Activated CD8-positive, alpha-beta T cell treated with anti-CD3 and anti-CD28 coated beads for 36 hours (primary cell): ENCODE results near the gene FRMD8. TPM values are rescaled to one million over a fixed set of nuclear protein-coding genes. Genes with fewer than 3 reads are reported as not detected.

Source experiments
- ATAC-seq: fragments of 200-7000 bp; cut with Tn5 transposase; one replicate; pipeline ENCODE4 v1.10.0; 2021; ENCODE audit warnings: mild to moderate bottlenecking, moderate library complexity
- CTCF ChIA-PET: fragments of 350-600 bp; sonication (Branson Sonifier 250); formaldehyde crosslinking; loops from one replicate; lab custom pipeline; 2021; ENCODE audit warnings: antibody characterized with exemption; lab: Charles Lee
- POLR2A ChIA-PET: fragments of 350-600 bp; sonication (Branson Sonifier 250); formaldehyde crosslinking; loops from one replicate; lab custom pipeline; 2021; ENCODE audit warnings: antibody characterized with exemption; lab: Charles Lee
- DNase-seq: peaks from one replicate; pipeline ENCODE4 v3.0.0-alpha.2; 2020
- H3K27ac Mint-ChIP-seq: one replicate; pipeline ENCODE4 v1.8.0; 2021; ENCODE audit warnings: mild to moderate bottlenecking, mixed read lengths
- H3K27me3 Mint-ChIP-seq: one replicate; pipeline ENCODE4 v1.8.0; 2021; ENCODE audit warnings: mixed read lengths
- H3K36me3 Mint-ChIP-seq: one replicate; pipeline ENCODE4 v1.8.0; 2021; ENCODE audit warnings: low read depth, mixed read lengths
- H3K4me1 Mint-ChIP-seq: one replicate; pipeline ENCODE4 v1.8.0; 2021; ENCODE audit warnings: low read depth, mixed read lengths
- H3K4me3 Mint-ChIP-seq: one replicate; pipeline ENCODE4 v1.8.0; 2021; ENCODE audit warnings: mild to moderate bottlenecking, moderate library complexity, mixed read lengths
- H3K9me3 Mint-ChIP-seq: one replicate; pipeline ENCODE4 v1.8.0; 2021; ENCODE audit warnings: mixed read lengths
- CTCF ChIP-seq: fragments of 200-600 bp; IDR thresholded peaks from one replicate; pipeline ENCODE4 v1.8.0; 2022; ENCODE audit warnings: antibody characterized with exemption, mild to moderate bottlenecking
- intact Hi-C: fragments of 100-400 bp; cut with micrococcal nuclease; formaldehyde crosslinking; loops from one replicate; pipeline ENCODE4 v1.10.0; 2022
- total RNA-seq, 2 experiments: library from RNA; stranded (reverse); gene quantifications; one replicate each; pipeline ENCODE4 v1.2.3, GENCODE V29; 2021

FRMD8 gene
- total RNA-seq, 2 experiments from 2014 or later, result 26.8 to 33.3 TPM

GRCh38 chr11:65377036-65377435 is 9.4 kb upstream of the FRMD8 start:
- DNase-seq, result no peak
- intact Hi-C loops, result no loop called here
- Mint-ChIP-seq H3K36me3 (no peaks in the 10 kb centered on the region), H3K27me3 (no peaks in the 10 kb centered on the region), H3K27ac (no peak overlapping the region), H3K4me1 (peaks cover 6% of the 10 kb centered on the region), H3K9me3 (no peaks in the 10 kb centered on the region), H3K4me3 (no peak overlapping the region)
- ChIA-PET POLR2A (interaction anchor here (17.6 to 18.5 kb wide), 2 partner anchors 44 to 126 kb away, joined by 333 to 339 read pairs; partner anchors contain the start of genes MALAT1 and NEAT1), CTCF (no interaction called here)
- TF ChIP-seq CTCF, result no peak
- no peak for ATAC-seq

GRCh38 chr11:65377777-65378176 is 8.7 kb upstream of the FRMD8 start:
- CTCF ChIA-PET, result interaction anchor here (1.3 to 5.0 kb wide), 4 partner anchors 9 to 133 kb away, joined by 4 to 30 read pairs (median 5); partner anchors contain the start of gene FRMD8
- no peak for TF ChIP-seq CTCF
- ATAC-seq (no peak), DNase-seq (no peak)
- no peaks in the 10 kb centered on the region for H3K9me3 Mint-ChIP-seq
- POLR2A ChIA-PET, result interaction anchor here (17.6 to 18.5 kb wide), 2 partner anchors 43 to 126 kb away, joined by 333 to 339 read pairs; partner anchors contain the start of genes MALAT1 and NEAT1
- peak overlapping the region; percentile 3 for H3K27ac Mint-ChIP-seq
- no peaks in the 10 kb centered on the region for H3K27me3 Mint-ChIP-seq
- no peak overlapping the region for H3K4me3 Mint-ChIP-seq
- intact Hi-C loops, result no loop called here
- no peaks in the 10 kb centered on the region for H3K36me3 Mint-ChIP-seq
- H3K4me1 Mint-ChIP-seq, result peaks cover 8% of the 10 kb centered on the region

- Mint-ChIP-seq H3K27me3 (no peaks in the 10 kb centered on the region), H3K27ac (no peak overlapping the region), H3K9me3 (no peaks in the 10 kb centered on the region), H3K36me3 (no peaks in the 10 kb centered on the region), H3K4me1 (peaks cover 14% of the 10 kb centered on the region), H3K4me3 (no peak overlapping the region)
- no peak for ATAC-seq
- intact Hi-C loops, result no loop called here
- no peak for TF ChIP-seq CTCF
- peak; percentile 23 for DNase-seq
- ChIA-PET POLR2A (interaction anchor here (0.9 to 18.5 kb wide), 3 partner anchors 43 to 181 kb away, joined by 3 to 339 read pairs (median 333); partner anchors contain the start of genes MALAT1 and NEAT1), CTCF (interaction anchor here (0.6 to 5.0 kb wide), 5 partner anchors 9 to 132 kb away, joined by 3 to 30 read pairs (median 4); partner anchors contain the start of gene FRMD8)
Observed at GRCh38 chr11:65378208-65378927, 8.1 kb upstream of the FRMD8 start.

GRCh38 chr11:65378928-65379638 is 7.4 kb upstream of the FRMD8 start:
- ChIA-PET POLR2A (interaction anchor here (0.9 to 18.5 kb wide), 5 partner anchors 9 to 180 kb away, joined by 3 to 339 read pairs (median 9); partner anchors contain the start of genes MALAT1 and NEAT1), CTCF (interaction anchor here (0.6 to 5.0 kb wide), 7 partner anchors 8 to 131 kb away, joined by 3 to 30 read pairs (median 4); partner anchors contain the start of gene FRMD8)
- ATAC-seq (no peak), DNase-seq (no peak)
- Mint-ChIP-seq H3K4me1 (peaks cover 19% of the 10 kb centered on the region), H3K27ac (no peak overlapping the region), H3K27me3 (no peaks in the 10 kb centered on the region), H3K9me3 (no peaks in the 10 kb centered on the region), H3K36me3 (no peaks in the 10 kb centered on the region), H3K4me3 (no peak overlapping the region)
- no peak for TF ChIP-seq CTCF
- intact Hi-C loops, result no loop called here
